Ammon's horn (tissue), 1 donor: ENCODE results near the gene JTB.

Experiments
- DNase-seq: peaks from one replicate; pipeline ENCODE4 v3.0.0-alpha.2; 2016; ENCODE audit warnings: low spot score

The JTB gene

GRCh38 chr1:153978274-153978909, 918 bp upstream of the JTB start:
- no peak for DNase-seq

GRCh38 chr1:153976819-153977249, 640 bp downstream of the JTB start:
- no peak for DNase-seq

- no peak for DNase-seq
Observed at GRCh38 chr1:153973525-153973924, 3.9 kb downstream of the JTB start.

GRCh38 chr1:153973071-153973470, 4.4 kb downstream of the JTB start:
- no peak for DNase-seq

- DNase-seq, result no peak
Observed at GRCh38 chr1:153970346-153970745, 7.1 kb downstream of the JTB start.

GRCh38 chr1:153968972-153969371, 8.5 kb downstream of the JTB start:
- DNase-seq, result no peak

- DNase-seq, result no peak
Observed at GRCh38 chr1:153968408-153968807, 9.1 kb downstream of the JTB start.

- no peak for DNase-seq
Observed at GRCh38 chr1:153968000-153968363, 9.5 kb downstream of the JTB start.

GRCh38 chr1:153967107-153967999, 10.1 kb downstream of the JTB start, which contains the start of gene CREB3L4:
TSS of gene CREB3L4 (plus strand) at chr1:153967902. CDS start at chr1:153968526, 624 bp downstream.
- DNase-seq, result peak; percentile 100

- DNase-seq, result no peak
Observed at GRCh38 chr1:153963850-153964331, 13.6 kb downstream of the JTB start.

- peak; percentile 99 for DNase-seq
Observed at GRCh38 chr1:153963030-153963849, 14.2 kb downstream of the JTB start, which contains the start of gene SLC39A1. TSS of gene SLC39A1 (minus strand) at chr1:153963537. CDS start at chr1:153962715, 822 bp downstream.

- no peak for DNase-seq
Observed at GRCh38 chr1:153962088-153963029, 15.1 kb downstream of the JTB start.

- DNase-seq, result no peak
Observed at GRCh38 chr1:153961421-153961820, 16.1 kb downstream of the JTB start.

GRCh38 chr1:153960206-153960605, 17.3 kb downstream of the JTB start:
- no peak for DNase-seq

GRCh38 chr1:153959454-153959853, 18.0 kb downstream of the JTB start:
- DNase-seq, result no peak

- no peak for DNase-seq
Observed at GRCh38 chr1:153958961-153959260, 18.6 kb downstream of the JTB start.

- DNase-seq, result peak; percentile 99
Observed at GRCh38 chr1:153958111-153958960, 19.1 kb downstream of the JTB start, which contains the start of gene CRTC2. TSS of gene CRTC2 (minus strand) at chr1:153958612. CDS start at chr1:153958497, 115 bp downstream.

- no peak for DNase-seq
Observed at GRCh38 chr1:153957744-153958110, 19.7 kb downstream of the JTB start.

- no peak for DNase-seq
Observed at GRCh38 chr1:153956997-153957715, 20.3 kb downstream of the JTB start.
